OCI-LY7 (cell line): Measurements from ENCODE around the gene CDC42BPB. TPM values are rescaled to one million over a fixed set of nuclear protein-coding genes. Genes with fewer than 3 reads are reported as not detected.

Source experiments
- BruUV-seq: library from RNA; stranded (reverse); fragments of 400-500 nt; replicated peaks from 2 replicates; lab custom pipeline; 2021; lab: Mats Ljungman, UMichigan
- CTCF ChIA-PET: fragments of 300-600 bp; sonication (Branson Sonifier 250); formaldehyde crosslinking; loops from one replicate; lab custom pipeline; 2022; ENCODE audit warnings: antibody characterized with exemption; ENCODE audit not compliant: unreplicated experiment; lab: Charles Lee
- POLR2A ChIA-PET: fragments of 300-600 bp; sonication (Branson Sonifier 250); formaldehyde crosslinking; loops from one replicate; lab custom pipeline; 2022; ENCODE audit warnings: antibody characterized with exemption; lab: Charles Lee
- DNase-seq: peaks from one replicate; pipeline ENCODE4 v3.0.0-alpha.2; 2015; ENCODE audit warnings: low spot score
- H2AFZ ChIP-seq: fragments of 200-600 bp; sonication (generic), shearing (Covaris generic); 2 replicates; pipeline ENCODE4 v1.6.1; 2014; ENCODE audit warnings: mild to moderate bottlenecking, antibody characterized with exemption, low read length, moderate library complexity
- H3K27ac ChIP-seq: fragments of 200-600 bp; sonication (generic); 2 replicates; pipeline ENCODE4 v1.5.1; 2014; ENCODE audit warnings: mixed run types, low read depth, mild to moderate bottlenecking, moderate library complexity, low read length, inconsistent platforms; ENCODE audit not compliant: poor library complexity, severe bottlenecking
- H3K36me3 ChIP-seq: fragments of 200-600 bp; sonication (generic); 2 replicates; pipeline ENCODE4 v1.6.1; 2014; ENCODE audit warnings: mild to moderate bottlenecking, antibody characterized with exemption, low read length, moderate library complexity, mixed read lengths; ENCODE audit not compliant: insufficient read depth
- H3K4me1 ChIP-seq: fragments of 200-600 bp; sonication (generic); 2 replicates; pipeline ENCODE4 v1.5.1; 2014; ENCODE audit warnings: mild to moderate bottlenecking, low read length; ENCODE audit not compliant: insufficient read depth, poor library complexity, severe bottlenecking
- H3K4me2 ChIP-seq: fragments of 200-600 bp; sonication (generic); 2 replicates; pipeline ENCODE4 v1.6.1; 2014; ENCODE audit warnings: mild to moderate bottlenecking, low read length
- H3K4me3 ChIP-seq: fragments of 200-600 bp; sonication (generic); 2 replicates; pipeline ENCODE4 v1.5.1; 2014; ENCODE audit warnings: mild to moderate bottlenecking, low read depth, low read length; ENCODE audit not compliant: poor library complexity, severe bottlenecking
- H3K79me2 ChIP-seq: fragments of 200-600 bp; sonication (generic); 2 replicates; pipeline ENCODE4 v1.6.1; 2016; ENCODE audit warnings: low read depth, mild to moderate bottlenecking, low read length, moderate library complexity, mixed read lengths; ENCODE audit not compliant: insufficient read depth
- H3K9me2 ChIP-seq: fragments of 200-600 bp; sonication (generic); 2 replicates; pipeline ENCODE4 v1.6.1; 2016; ENCODE audit warnings: mild to moderate bottlenecking, low read length, mixed read lengths; ENCODE audit not compliant: insufficient read depth
- H3K9me3 ChIP-seq: fragments of 200-600 bp; sonication (generic); 2 replicates; pipeline ENCODE4 v1.6.1; 2014; ENCODE audit warnings: mild to moderate bottlenecking, mixed run types, low read length, mixed read lengths
- H4K20me1 ChIP-seq: fragments of 200-600 bp; sonication (generic); 2 replicates; pipeline ENCODE4 v1.6.1; 2014; ENCODE audit warnings: mild to moderate bottlenecking, antibody characterized with exemption, low read length, moderate library complexity, mixed read lengths; ENCODE audit not compliant: insufficient read depth
- EZH2phosphoT487 ChIP-seq: fragments of 200-600 bp; sonication (generic); IDR thresholded peaks from 2 replicates; pipeline ENCODE4 v1.6.1; 2018; ENCODE audit warnings: low read depth, borderline replicate concordance, mild to moderate bottlenecking, mixed run types, antibody characterized with exemption, low read length, moderate library complexity, mixed read lengths
- intact Hi-C: fragments of 100-400 bp; cut with micrococcal nuclease; formaldehyde crosslinking; loops from one replicate; pipeline ENCODE4 v1.10.0; 2022; ENCODE audit not compliant: unreplicated experiment
- total RNA-seq, 2 experiments: library from RNA; depleted of rRNA in 1 of 2; stranded (reverse); fragments of >200 nt in 1 of 2; shearing (Covaris generic) in 1 of 2; gene quantifications; 2 replicates each; pipeline ENCODE4 v1.2.3, GENCODE V29; 2014 to 2022
- TF ChIP-seq, protein P1 (sequence below): fragments of 200-600 bp; sonication (generic); conservative IDR thresholded peaks from 2 replicates; pipeline ENCODE4 v1.5.1; 2014; ENCODE audit warnings: mild to moderate bottlenecking, antibody characterized with exemption, low read length, moderate library complexity, mixed read lengths

The CDC42BPB gene
- total RNA-seq, 2 experiments from 2014 or later: 0.03 to 0.46 TPM

DNA sequence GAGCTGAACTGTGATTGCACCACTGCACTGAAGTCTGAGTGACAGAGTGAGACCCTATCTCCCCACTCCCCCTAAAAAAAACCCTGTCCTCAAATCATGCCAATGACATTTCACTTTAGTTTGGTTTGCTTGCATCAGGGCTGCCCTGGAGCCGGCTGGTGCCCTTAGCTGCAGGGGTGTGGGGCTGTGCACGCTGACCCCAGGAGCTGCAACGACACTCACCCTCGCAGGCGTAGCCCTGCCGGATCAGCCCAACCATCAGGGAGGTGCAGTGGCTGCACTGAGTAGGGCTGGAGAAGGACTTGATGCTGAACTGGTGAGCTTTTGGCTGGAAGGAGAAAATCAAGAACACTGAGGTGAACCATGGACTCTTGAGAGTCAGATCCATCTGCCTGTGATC is 105.1 kb downstream of the CDC42BPB start:
- Histone ChIP-seq H3K79me2 (no peaks in the 10 kb centered on the region), H3K9me2 (no peaks in the 10 kb centered on the region), H3K4me3 (no peak overlapping the region), H3K4me2 (no peak overlapping the region), H2AFZ (no peak overlapping the region), H3K27ac (no peak overlapping the region), H3K9me3 (no peaks in the 10 kb centered on the region), H3K4me1 (peaks cover 11% of the 10 kb centered on the region), H3K36me3 (no peaks in the 10 kb centered on the region), H4K20me1 (no peaks in the 10 kb centered on the region)
- TF ChIP-seq EZH2phosphoT487: no peak
- TF ChIP-seq, protein P1, sequence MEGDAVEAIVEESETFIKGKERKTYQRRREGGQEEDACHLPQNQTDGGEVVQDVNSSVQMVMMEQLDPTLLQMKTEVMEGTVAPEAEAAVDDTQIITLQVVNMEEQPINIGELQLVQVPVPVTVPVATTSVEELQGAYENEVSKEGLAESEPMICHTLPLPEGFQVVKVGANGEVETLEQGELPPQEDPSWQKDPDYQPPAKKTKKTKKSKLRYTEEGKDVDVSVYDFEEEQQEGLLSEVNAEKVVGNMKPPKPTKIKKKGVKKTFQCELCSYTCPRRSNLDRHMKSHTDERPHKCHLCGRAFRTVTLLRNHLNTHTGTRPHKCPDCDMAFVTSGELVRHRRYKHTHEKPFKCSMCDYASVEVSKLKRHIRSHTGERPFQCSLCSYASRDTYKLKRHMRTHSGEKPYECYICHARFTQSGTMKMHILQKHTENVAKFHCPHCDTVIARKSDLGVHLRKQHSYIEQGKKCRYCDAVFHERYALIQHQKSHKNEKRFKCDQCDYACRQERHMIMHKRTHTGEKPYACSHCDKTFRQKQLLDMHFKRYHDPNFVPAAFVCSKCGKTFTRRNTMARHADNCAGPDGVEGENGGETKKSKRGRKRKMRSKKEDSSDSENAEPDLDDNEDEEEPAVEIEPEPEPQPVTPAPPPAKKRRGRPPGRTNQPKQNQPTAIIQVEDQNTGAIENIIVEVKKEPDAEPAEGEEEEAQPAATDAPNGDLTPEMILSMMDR: no peak
- DNase-seq: no peak
- ChIA-PET POLR2A (no interaction called here), CTCF (no interaction called here)
- BruUV-seq: no TSS peak
- intact Hi-C loops: no loop called here

DNA sequence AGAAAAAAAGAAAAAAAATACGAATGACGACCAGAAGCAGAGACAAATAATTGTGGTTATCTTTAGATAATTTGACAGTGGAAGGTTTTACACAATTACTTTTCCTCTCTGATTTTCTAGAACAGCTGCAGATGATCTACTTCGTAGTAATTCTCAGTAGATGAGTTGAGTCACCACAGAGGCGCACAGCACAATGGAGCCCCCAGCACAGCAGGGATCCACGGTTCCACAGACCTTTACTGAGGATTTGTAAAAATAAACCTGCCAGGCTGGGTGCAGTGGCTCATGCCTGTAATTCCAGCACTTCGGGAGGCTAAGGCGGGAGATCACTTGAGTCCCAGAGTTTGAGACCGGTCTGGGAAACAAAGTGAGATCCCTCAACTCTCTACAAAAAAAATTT is 105.5 kb downstream of the CDC42BPB start:
- TF ChIP-seq, protein P1: no peak
- no peak for TF ChIP-seq EZH2phosphoT487
- CTCF ChIA-PET: no interaction called here
- no peak overlapping the region for H2AFZ ChIP-seq
- no peaks in the 10 kb centered on the region for H3K9me3 ChIP-seq
- H3K4me2 ChIP-seq: no peak overlapping the region
- DNase-seq: no peak
- no peaks in the 10 kb centered on the region for H3K79me2 ChIP-seq
- POLR2A ChIA-PET: no interaction called here
- intact Hi-C loops: no loop called here
- no peak overlapping the region for H3K4me3 ChIP-seq
- H3K36me3 ChIP-seq: no peaks in the 10 kb centered on the region
- BruUV-seq: no TSS peak
- H4K20me1 ChIP-seq: no peaks in the 10 kb centered on the region
- H3K4me1 ChIP-seq: peaks cover 15% of the 10 kb centered on the region
- no peaks in the 10 kb centered on the region for H3K9me2 ChIP-seq
- no peak overlapping the region for H3K27ac ChIP-seq

DNA sequence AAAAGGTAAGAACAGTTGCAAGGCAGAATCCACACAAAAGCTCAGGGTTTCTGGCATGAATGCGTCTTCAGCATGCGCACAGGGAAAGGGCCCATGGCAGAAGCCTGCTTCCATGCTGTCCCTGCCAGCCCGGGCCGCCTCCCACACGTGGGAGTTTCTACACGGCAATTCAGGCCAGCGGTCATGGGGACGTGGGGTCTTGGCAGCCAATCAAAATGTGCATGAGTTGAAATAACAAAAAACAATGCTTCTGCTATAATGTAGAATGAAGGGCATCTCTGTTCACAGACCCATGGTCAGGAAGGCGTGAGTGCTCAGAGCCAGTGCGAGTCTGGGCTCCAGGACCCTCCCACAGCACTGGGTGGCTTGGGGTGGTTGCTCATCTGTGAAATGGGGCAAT is 106.3 kb downstream of the CDC42BPB start:
- Histone ChIP-seq H3K4me1 (peaks cover 21% of the 10 kb centered on the region), H3K36me3 (no peaks in the 10 kb centered on the region), H3K27ac (no peak overlapping the region), H2AFZ (no peak overlapping the region), H3K9me3 (no peaks in the 10 kb centered on the region), H3K79me2 (no peaks in the 10 kb centered on the region), H3K9me2 (no peaks in the 10 kb centered on the region), H4K20me1 (no peaks in the 10 kb centered on the region), H3K4me2 (no peak overlapping the region), H3K4me3 (no peak overlapping the region)
- no peak for DNase-seq
- no peak for TF ChIP-seq EZH2phosphoT487
- TF ChIP-seq, protein P1: no peak
- BruUV-seq: no TSS peak
- ChIA-PET POLR2A (no interaction called here), CTCF (interaction anchor here (0.6 kb wide), 1 partner anchor 34 kb away, joined by 3 read pairs; no protein-coding TSS in a partner anchor)
- intact Hi-C loops: no loop called here
